ENCODE measurements around the gene ATG10. TPM values are rescaled to one million over a fixed set of nuclear protein-coding genes. Genes with fewer than 3 reads are reported as not detected.
"Not testable (repeated sequence)": the region's sequence is repeated elsewhere in the genome, so short reads cannot be mapped to it uniquely, and the experiment has no call there.

The ATG10 gene
- total RNA-seq, 2 donors from 2014 or later, result 6.0 to 6.3 TPM

GRCh38 chr5:82031220-82032119 is 59.6 kb downstream of the ATG10 start:
- intact Hi-C loops (cut with DNase I, micrococcal nuclease), result no loop called here
- DNase-seq, result no peak
- ATAC-seq, result no peak

GRCh38 chr5:82042894-82043293 is 71.1 kb downstream of the ATG10 start:
- ATAC-seq; DNase-seq; intact Hi-C loops (cut with DNase I, micrococcal nuclease): not testable (repeated sequence)

GRCh38 chr5:82044010-82044409 is 72.2 kb downstream of the ATG10 start:
- DNase-seq (no peak), ATAC-seq (no peak)
- intact Hi-C loops (cut with DNase I, micrococcal nuclease), result no loop called here

GRCh38 chr5:82045554-82046275 is 73.9 kb downstream of the ATG10 start:
- DNase-seq (no peak), ATAC-seq (no peak)
- intact Hi-C loops (cut with DNase I, micrococcal nuclease), result no loop called here

GRCh38 chr5:82046276-82046647 is 74.4 kb downstream of the ATG10 start:
- intact Hi-C loops (cut with DNase I, micrococcal nuclease), result no loop called here
- ATAC-seq, result no peak
- DNase-seq, result no peak

GRCh38 chr5:82050955-82051354 is 79.1 kb downstream of the ATG10 start:
- intact Hi-C loops (cut with DNase I, micrococcal nuclease), result no loop called here
- ATAC-seq (no peak), DNase-seq (no peak)

- intact Hi-C loops (cut with DNase I, micrococcal nuclease), result no loop called here
- DNase-seq, result no peak
- no peak for ATAC-seq
Measured at GRCh38 chr5:82054004-82054710, 82.3 kb downstream of the ATG10 start.

GRCh38 chr5:82057051-82057450 is 85.2 kb downstream of the ATG10 start:
- ATAC-seq, result no peak
- DNase-seq, result no peak
- intact Hi-C loops (cut with DNase I, micrococcal nuclease), result no loop called here

GRCh38 chr5:82058710-82059109 is 86.9 kb downstream of the ATG10 start:
- ATAC-seq (no peak), DNase-seq (no peak)
- intact Hi-C loops (cut with DNase I, micrococcal nuclease), result no loop called here

- intact Hi-C loops (cut with DNase I, micrococcal nuclease), result no loop called here
Measured at GRCh38 chr5:82066791-82067190, 95.0 kb downstream of the ATG10 start.

GRCh38 chr5:82068042-82068441 is 96.2 kb downstream of the ATG10 start:
- intact Hi-C loops (cut with DNase I, micrococcal nuclease); ATAC-seq; DNase-seq: not testable (repeated sequence)

More at GRCh38 chr5:82066791-82067190, 95.0 kb downstream of the ATG10 start:
- DNase-seq (no peak), ATAC-seq (no peak)

- no peak for DNase-seq
- no peak for ATAC-seq
- intact Hi-C loops (cut with DNase I, micrococcal nuclease), result no loop called here
Measured at GRCh38 chr5:82068723-82069122, 96.9 kb downstream of the ATG10 start.

GRCh38 chr5:82072138-82072537 is 100.3 kb downstream of the ATG10 start:
- intact Hi-C loops (cut with DNase I, micrococcal nuclease), result no loop called here
- ATAC-seq (no peak), DNase-seq (no peak)

GRCh38 chr5:82073179-82073578 is 101.4 kb downstream of the ATG10 start:
- ATAC-seq (no peak), DNase-seq (no peak)
- intact Hi-C loops (cut with DNase I, micrococcal nuclease), result no loop called here

- intact Hi-C loops (cut with DNase I, micrococcal nuclease), result no loop called here
- ATAC-seq, result no peak
- no peak for DNase-seq
Measured at GRCh38 chr5:82074950-82075349, 103.1 kb downstream of the ATG10 start.

GRCh38 chr5:82077496-82077895 is 105.7 kb downstream of the ATG10 start:
- DNase-seq (no peak), ATAC-seq (no peak)
- intact Hi-C loops (cut with DNase I, micrococcal nuclease), result no loop called here

- no peak for DNase-seq
- intact Hi-C loops (cut with DNase I, micrococcal nuclease), result no loop called here
- no peak for ATAC-seq
Measured at GRCh38 chr5:82091617-82092016, 119.8 kb downstream of the ATG10 start.

GRCh38 chr5:82095536-82095935 is 123.7 kb downstream of the ATG10 start:
- intact Hi-C loops (cut with DNase I, micrococcal nuclease), result no loop called here
- ATAC-seq (no peak), DNase-seq (no peak)

- intact Hi-C loops (cut with DNase I, micrococcal nuclease), result no loop called here
Measured at GRCh38 chr5:82096249-82096648, 124.4 kb downstream of the ATG10 start.

More at GRCh38 chr5:82096249-82096648, 124.4 kb downstream of the ATG10 start:
- ATAC-seq (no peak), DNase-seq (no peak)
